HG03097 (cell line): ENCODE measurements around the gene CDK16.

Experiments used
- ATAC-seq: cut with Tn5 transposase; IDR thresholded peaks from one replicate; pipeline ENCODE4 v1.9.1; 2021; ENCODE audit not compliant: unreplicated experiment, low FRiP score

The CDK16 gene

DNA sequence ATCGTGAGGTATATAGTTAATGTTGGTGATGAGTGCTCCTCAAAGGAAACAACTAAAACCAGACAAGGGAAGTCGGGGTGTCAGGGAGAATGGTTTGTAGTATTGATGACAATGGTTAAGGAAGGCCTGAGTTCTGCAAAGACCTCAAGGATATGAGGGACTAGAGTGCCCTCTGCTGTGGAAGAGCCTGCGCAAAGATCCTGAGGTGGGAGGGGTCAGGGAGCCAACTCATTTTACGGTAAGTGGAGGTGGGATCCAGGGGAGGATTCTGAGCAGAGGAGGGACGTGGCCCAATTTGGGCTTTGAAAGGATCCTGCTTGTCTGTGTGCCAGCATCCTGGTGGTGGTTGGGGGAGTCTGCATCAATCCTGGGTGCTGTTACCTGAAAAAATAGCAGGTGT, 13.5 kb upstream of the CDK16 start:
- no peak for ATAC-seq

GRCh38 chrX:47206316-47206715, 12.2 kb upstream of the CDK16 start:
- no peak for ATAC-seq

DNA sequence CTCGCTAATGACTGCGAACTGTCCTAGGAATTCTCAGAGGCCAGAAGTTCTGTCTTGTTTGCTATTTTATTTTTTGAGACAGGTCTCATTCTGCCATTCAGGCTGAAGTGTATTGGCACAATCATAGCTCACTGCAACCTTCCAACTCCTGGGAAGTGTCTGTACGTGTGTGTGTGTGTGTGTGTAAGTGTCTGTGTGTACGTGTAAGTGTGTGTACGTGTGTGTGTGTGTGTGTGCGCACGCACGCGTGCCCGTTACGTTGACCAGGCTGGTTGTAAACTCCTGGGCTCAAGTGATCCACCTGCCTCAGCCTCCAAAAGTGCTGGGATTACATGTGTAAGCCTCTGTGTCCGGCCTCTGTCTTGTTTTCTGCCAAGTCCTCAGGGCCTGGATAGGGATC, 10.4 kb upstream of the CDK16 start:
- no peak for ATAC-seq

DNA sequence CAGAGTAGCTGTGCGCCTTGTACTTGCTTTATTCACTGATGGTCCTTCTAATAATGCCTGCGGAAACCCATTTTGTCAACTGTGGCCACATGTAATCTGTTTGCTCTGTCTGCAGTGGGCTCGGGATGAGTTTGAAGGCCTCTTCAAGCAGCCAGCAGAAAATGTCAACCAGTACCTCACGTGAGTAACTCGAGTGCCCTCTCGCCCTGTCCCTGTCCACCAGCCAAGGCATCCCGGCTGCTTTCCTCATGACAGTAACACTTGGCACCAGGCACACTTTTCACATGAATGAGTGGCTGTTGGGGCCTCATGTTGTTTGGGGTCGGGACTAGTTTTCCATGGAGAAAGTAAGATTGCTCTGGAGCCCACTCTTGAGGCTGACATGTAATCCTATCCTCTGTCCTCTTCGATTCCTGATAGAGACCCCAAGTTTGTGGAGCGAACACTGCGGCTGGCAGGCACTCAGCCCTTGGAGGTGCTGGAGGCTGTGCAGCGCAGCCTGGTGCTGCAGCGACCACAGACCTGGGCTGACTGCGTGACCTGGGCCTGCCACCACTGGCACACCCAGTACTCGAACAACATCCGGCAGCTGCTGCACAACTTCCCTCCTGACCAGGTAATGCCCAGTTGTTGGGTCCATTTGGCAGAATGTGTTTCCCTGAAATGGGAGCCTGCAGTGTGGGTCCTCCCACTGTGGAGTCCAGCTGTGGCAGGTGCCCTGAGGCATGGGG, 8.8 kb upstream of the CDK16 start:
- ATAC-seq: no peak

DNA sequence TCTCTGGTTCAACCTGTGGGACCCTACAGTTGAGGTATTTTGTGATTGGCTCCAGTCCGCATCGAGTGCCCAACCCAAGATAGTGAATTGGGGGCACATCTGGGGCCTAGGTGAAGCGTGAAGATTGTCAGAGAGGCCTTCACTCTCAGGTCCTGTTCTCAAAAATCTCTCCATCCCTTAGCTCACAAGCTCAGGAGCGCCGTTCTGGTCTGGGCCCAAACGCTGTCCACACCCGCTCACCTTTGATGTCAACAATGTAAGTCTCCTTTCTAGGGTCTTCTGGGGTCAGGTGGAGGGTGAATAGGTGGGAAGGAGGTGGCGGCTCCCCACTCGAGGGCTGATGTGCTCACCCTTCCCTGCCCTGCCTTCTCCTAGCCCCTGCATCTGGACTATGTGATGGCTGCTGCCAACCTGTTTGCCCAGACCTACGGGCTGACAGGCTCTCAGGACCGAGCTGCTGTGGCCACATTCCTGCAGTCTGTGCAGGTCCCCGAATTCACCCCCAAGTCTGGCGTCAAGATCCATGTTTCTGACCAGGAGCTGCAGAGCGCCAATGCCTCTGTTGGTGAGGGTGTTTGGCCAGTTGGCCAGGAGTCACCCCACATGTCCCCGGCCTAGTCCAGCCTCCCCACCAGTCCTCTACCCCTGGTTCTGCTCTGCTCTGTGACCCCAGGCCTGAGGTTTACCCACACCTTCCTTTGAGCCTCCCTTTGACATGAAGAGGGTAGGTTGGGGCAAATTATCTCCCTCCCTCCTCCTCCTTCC, 7.6 kb upstream of the CDK16 start:
- no peak for ATAC-seq

GRCh38 chrX:47212381-47213293, 5.8 kb upstream of the CDK16 start:
- no peak for ATAC-seq

GRCh38 chrX:47214435-47215077, 3.9 kb upstream of the CDK16 start:
- no peak for ATAC-seq

DNA sequence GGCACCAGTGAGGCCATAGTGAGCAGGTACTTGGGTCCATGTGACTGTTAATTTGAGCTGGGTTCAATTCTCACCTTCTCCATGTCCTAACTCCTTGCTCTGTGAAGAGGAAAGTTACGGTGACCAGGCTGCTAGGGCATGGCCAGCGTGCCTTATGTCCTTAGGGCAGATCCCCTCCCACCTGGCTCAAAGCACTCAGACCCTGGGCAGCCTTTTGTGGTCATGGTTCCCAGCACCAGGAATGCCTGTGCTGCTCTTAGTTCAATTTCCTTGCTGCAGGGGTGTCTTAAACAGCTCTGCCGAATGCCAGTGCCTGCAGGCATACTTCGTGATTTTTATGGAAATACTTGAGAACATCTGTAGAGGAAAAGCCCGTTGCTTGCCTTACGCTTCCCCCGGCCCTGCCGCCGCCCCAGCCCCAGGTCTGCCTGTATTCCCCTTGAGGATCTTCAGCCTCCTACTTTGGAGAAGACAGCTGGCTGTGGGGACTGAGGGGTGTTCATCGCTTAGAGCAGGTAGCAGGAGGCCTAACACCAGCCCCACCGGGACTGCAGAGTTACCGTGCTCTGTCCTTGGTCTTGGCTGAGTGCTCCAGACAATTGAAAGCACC, 3.1 kb upstream of the CDK16 start:
- ATAC-seq: no peak

DNA sequence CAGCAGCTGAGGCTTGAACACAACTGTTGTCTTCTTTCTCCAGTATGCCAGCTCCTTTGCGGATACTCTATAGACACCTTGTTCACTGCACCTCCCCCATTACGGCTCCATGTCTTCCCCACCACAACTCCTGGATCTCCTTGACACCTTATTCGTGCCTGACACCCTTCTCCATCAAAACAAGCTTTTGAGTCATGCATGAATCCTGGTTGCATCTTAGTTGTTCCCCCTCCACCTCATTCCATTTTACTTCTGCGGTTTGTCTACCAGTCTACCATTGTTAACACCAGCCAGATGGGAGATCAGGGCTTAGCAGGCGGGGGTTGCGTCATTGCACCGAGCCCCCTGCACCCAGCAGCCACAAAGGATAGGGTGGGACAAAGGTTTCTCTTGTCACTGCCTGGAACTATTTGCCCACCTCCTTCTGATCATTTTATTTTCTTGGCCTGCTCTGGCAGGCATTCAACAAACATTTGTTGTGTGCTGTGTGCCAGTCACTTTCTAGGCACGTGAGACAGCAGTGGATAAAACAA, 2.0 kb upstream of the CDK16 start:
- no peak for ATAC-seq

DNA sequence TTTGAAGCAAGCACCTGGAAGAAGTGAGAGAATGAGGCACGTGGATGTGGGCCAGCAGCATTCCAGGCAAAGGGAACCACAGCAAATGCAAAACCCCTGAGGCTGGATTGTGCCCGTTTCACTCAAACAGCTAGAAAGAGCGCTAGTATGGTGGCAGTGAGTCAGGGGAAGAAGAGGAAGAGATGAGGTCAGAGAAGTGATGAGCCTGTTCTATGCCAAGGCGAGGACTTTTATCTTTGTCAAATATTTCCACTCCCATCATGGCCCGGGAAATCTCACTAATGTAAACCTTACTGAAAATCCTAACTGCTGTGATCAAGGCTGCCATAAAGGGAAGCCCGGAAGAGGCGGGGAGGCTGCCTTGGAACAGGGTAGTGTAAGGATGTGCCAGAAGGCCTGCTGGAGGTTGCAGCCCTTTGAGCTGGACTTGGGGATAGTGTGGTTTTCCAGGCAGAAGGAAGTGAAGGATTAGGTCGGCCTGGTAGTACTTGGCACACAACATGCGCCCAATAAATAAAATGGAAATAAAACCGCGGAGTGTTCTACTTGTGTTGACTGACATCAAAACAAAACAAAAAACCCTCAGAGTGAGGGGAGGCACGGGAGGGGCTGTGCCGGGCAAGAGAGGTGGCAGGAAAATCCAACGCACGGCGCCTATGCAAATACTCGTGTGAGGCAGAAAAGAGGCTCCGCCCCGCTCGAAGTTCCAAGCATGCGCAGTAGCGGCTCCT, 1.2 kb upstream of the CDK16 start:
- no peak for ATAC-seq

DNA sequence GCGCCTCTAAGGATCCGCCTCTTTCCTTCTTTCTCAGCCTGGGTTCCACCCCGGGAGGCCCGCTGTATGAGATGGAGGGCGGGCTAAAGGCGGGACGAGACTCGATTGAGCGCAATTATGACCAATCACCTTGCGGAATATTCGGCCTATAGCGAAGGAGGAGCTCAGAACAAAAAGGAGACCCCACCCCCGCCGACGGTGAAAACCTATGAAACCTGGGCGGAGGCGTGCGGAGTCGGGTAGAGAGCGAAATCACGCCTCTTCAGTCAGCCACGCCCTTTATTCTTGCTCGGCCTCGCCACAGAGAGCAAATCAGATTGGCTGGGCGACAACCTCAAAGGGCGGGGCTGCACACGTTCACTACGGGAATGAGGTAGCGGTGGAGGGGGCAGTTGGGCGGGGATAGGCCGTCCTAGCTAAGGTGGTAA, 615 bp upstream of the CDK16 start:
- peak; percentile 88 for ATAC-seq

DNA sequence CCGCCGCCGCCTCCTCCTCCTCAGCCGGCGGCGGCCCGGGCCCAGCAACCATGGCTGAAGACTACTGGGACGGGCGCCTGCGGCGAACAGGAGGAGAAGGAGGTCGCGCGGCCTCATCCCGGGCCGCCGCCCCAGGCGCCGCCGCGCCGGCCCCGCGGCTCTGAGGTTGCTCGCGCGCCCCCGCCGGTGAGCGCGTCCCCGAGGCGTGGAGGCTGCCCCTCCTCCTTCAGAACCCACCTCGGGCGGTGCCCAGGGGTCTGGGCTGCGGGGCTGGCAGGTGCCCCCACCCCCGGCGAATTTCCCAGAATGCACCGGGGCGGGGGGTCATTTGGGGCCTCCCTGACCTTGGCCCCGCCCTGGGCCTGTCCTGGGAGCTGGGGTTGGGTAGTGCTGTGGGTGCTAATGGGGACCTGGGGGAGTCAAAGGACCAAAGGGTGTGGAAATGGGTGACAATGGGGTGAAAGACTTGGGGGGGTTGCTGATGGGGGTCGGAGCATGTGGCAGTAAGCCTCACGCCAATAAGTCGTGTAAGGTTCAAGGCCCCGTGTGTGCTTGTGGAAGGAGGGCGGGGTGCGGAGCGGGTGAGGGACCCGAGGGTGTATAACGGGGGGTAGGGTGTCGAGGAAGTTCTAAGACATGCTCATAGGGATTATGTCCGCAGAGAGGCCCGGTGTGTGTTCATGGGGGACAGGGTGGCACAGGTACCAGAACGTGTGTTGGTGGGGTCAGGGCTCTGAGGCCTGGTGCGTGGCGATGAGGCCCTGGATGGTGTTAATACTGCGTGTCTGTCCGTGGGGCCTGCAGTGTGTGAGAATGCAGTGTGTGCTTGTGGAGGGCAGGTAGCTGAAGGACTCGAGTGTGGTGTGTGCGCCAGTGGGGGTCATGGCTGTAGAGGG, 687 bp downstream of the CDK16 start:
- no peak for ATAC-seq

DNA sequence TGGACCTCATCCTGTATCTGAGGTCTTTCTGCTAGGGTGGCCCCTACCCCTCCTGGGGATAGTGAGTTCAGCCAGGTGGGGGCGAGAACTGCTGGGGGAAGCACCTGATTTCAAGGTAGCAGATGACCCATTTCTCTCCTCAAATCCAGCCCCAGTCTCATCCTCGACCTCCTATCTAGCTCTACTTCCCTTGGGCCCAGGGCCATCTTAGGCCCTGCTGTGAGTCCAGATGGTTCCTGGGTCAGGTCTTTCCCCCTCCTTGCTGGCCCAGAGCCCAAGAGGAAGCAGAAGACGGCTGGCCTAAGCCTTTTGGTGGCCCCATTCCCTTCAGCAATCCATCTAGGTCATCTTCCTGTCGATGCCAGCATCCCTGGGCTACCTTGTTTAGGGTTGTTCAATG, 3.3 kb downstream of the CDK16 start:
- no peak for ATAC-seq

DNA sequence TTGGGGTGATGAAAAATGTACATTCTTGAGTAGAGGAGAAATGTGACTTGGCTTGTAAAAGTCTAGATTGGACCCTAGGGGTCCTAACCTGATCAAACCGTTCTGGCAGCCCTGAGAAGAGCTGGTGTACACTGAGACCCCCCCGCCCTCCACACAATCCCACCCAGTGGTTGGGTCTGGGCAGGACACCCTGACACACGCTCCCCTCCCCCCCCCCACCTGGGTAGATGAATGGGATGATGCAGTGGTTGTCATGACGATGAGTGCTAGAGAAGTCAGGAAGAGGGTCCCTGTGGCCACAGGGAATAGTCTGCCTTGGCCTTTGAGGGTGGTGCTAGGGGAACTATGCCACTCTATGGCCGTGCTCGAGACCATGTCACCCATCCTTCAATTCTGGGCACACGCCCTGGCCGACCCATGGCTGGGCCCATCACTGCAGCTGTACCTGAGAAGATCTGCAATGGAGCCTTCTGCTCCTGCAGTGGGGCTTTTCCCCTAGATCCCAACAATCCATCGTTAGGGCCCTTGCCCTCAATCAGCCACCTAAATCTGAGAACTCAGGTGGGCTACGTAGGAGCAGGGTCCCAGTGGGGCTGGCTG, 4.4 kb downstream of the CDK16 start:
- no peak for ATAC-seq

DNA sequence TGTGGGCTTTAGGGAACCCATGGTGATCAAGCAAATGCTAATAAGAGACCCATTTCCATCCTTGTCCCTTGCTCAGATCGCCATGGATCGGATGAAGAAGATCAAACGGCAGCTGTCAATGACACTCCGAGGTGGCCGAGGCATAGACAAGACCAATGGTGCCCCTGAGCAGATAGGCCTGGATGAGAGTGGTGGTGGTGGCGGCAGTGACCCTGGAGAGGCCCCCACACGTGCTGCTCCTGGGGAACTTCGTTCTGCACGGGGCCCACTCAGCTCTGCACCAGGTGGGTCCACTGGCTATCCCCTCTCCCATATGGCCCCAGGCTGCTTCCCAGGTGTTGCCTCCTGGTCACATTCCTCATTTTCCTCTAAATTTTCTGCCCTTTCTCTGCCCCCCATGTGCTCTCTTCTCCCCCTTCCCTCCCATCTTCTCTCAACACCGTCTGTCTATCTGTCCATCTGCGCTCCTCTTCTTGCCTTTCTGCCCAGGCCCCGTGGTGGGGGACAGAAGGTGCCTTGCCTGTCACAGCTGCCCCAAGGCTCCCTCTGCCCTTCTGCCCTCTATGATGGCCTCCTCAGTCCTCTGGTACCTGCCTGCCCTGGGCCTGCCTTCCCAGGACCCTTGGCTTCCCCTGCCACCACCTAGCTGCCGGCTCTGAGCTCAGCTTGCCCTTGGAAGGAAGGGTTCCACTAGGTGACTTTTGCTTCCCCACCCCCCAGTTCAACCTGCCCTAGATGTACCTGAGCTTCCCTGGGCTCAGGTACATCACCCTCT, 5.2 kb downstream of the CDK16 start:
- no peak for ATAC-seq

DNA sequence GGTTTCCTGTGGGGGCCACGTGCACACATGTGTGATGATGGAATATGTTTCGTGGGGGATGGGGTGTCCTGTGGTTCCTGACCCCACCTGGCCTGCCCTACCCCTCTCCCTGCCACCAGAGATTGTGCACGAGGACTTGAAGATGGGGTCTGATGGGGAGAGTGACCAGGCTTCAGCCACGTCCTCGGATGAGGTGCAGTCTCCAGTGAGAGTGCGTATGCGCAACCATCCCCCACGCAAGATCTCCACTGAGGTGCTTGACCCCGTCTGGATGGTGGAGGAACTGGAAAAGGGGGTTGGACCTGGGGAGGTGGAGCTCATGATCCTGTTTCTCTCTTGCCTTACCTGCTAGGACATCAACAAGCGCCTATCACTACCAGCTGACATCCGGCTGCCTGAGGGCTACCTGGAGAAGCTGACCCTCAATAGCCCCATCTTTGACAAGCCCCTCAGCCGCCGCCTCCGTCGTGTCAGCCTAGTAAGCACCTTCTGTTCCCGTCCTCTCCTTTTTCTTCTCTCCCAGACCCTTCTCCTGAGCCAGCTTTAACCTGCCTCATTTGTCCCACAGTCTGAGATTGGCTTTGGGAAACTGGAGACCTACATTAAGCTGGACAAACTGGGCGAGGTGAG, 5.9 kb downstream of the CDK16 start:
- ATAC-seq: no peak

- ATAC-seq: no peak
Measured at GRCh38 chrX:47224896-47225290, 6.4 kb downstream of the CDK16 start.
